ENCODE results near the gene TAS2R41. TPM values are rescaled to one million over a fixed set of nuclear protein-coding genes. Genes with fewer than 3 reads are reported as not detected.

The TAS2R41 gene
- total and polyA plus RNA-seq, 2 of the 13 experiments (the other 11 are each of a cell fraction or from before 2014, with no cell fraction given): not detected

GRCh38 chr7:143480501-143480900, 2.8 kb downstream of the TAS2R41 start:
- in situ Hi-C loops (cut with HindIII; ENCODE audit: extremely low pct_ligation_motif_present, low pct_unique_long_range_greater_than_20kb): no loop called here
- no TSS peak for BruUV-seq (replicated peaks)
- no peak for DNase-seq (ENCODE audit: low spot score)
- H3K27ac ChIP-seq (ENCODE audit: extremely low read length, insufficient read depth, low read length): no peak overlapping the region
- no peaks in the 10 kb centered on the region for H3K9me3 ChIP-seq (ENCODE audit: low read length)
- H3K79me2 ChIP-seq (ENCODE audit: insufficient read depth, low read length): no peaks in the 10 kb centered on the region
- H2AFZ ChIP-seq (ENCODE audit: low read length): no peak overlapping the region
- H3K4me1 ChIP-seq (ENCODE audit: insufficient read depth, low read length): no peaks in the 10 kb centered on the region
- no peak overlapping the region for H3K4me2 ChIP-seq (ENCODE audit: low read depth, low read length)
- no peaks in the 10 kb centered on the region for H3K36me3 ChIP-seq (replicated peaks in 1 of 2; ENCODE audit: control insufficient read depth in 1 of 2, insufficient read depth in 2 of 2, low read length in 2 of 2)
- no peak for ATAC-seq
- H4K20me1 ChIP-seq (ENCODE audit: insufficient read depth, low read length): no peaks in the 10 kb centered on the region
- intact Hi-C loops (cut with micrococcal nuclease; ENCODE audit: unreplicated experiment): no loop called here
- no peak overlapping the region for H3K4me3 ChIP-seq (replicated peaks in 1 of 3; ENCODE audit: insufficient read depth in 1 of 3, low read depth in 2 of 3, low read length in 3 of 3)
- no peaks in the 10 kb centered on the region for H3K27me3 ChIP-seq (ENCODE audit: control insufficient read depth in 1 of 2, insufficient read depth in 2 of 2, low read length in 2 of 2)
- POLR2A ChIA-PET: no interaction called here
- CTCF ChIA-PET (ENCODE audit: low intra/inter-chr PET ratio, low total read pairs): no interaction called here
- FAIRE-seq: no peak
- H3K9ac ChIP-seq (ENCODE audit: insufficient read depth, low read depth, low read length): no peak overlapping the region
- TF ChIP-seq ZNF841 (CRISPR knock-in tag; IDR thresholded peaks at IDR 0.05; ENCODE audit: borderline replicate concordance): no peak
- no peak for TF ChIP-seq ZNF160 (CRISPR knock-in tag; IDR thresholded peaks at IDR 0.05)
- TF ChIP-seq E2F2 (CRISPR knock-in tag; IDR thresholded peaks at IDR 0.05; ENCODE audit: borderline replicate concordance): no peak
- no peak for TF ChIP-seq SALL2 (CRISPR knock-in tag; IDR thresholded peaks at IDR 0.05)
- no peak for TF ChIP-seq ZNF607 (CRISPR knock-in tag; IDR thresholded peaks at IDR 0.05; ENCODE audit: borderline replicate concordance)
- TF ChIP-seq ZNF546 (CRISPR knock-in tag; conservative IDR thresholded peaks at IDR 0.05): no peak
- TF ChIP-seq DDIT3 (CRISPR knock-in tag; IDR thresholded peaks at IDR 0.05): no peak
- TF ChIP-seq ZNF710 (CRISPR knock-in tag; IDR thresholded peaks at IDR 0.05; ENCODE audit: borderline replicate concordance): no peak
- no peak for TF ChIP-seq HOXA9 (CRISPR knock-in tag; IDR thresholded peaks at IDR 0.05; ENCODE audit: borderline replicate concordance)
- no peak for TF ChIP-seq ARID5B (CRISPR knock-in tag; IDR thresholded peaks at IDR 0.05)
- no peak for TF ChIP-seq IRX3 (CRISPR knock-in tag; IDR thresholded peaks at IDR 0.05; ENCODE audit: borderline replicate concordance, low read depth)
- TF ChIP-seq HNF4G (IDR thresholded peaks at IDR 0.05; ENCODE audit: borderline replicate concordance, low read depth, low read length): no peak
- TF ChIP-seq HNF4G (CRISPR knock-in tag; IDR thresholded peaks at IDR 0.05; ENCODE audit: borderline replicate concordance, low read depth): no peak
- no peak for TF ChIP-seq ZMYM4 (CRISPR knock-in tag; IDR thresholded peaks at IDR 0.05)
- no peak for TF ChIP-seq ELF4 (CRISPR knock-in tag; IDR thresholded peaks at IDR 0.05; ENCODE audit: borderline replicate concordance)
- TF ChIP-seq POGK (CRISPR knock-in tag; conservative IDR thresholded peaks at IDR 0.05): no peak
